Nephron (organoid): ENCODE results near the gene ZNF414.
A peak's percentile ranks its signal among the peaks of the same experiment; 100 is the strongest.

Experiments
- H3K27ac Mint-ChIP-seq, 3 experiments: 2 replicates each; pipeline ENCODE4 v1.8.0; 2020; ENCODE audit warnings: mixed read lengths in 3 of 3, mild to moderate bottlenecking in 2 of 3, moderate library complexity in 1 of 3
- H3K27me3 Mint-ChIP-seq: 2 replicates; pipeline ENCODE4 v1.8.0; 2021; ENCODE audit warnings: low read depth, mild to moderate bottlenecking, moderate library complexity, mixed read lengths
- H3K36me3 Mint-ChIP-seq: 2 replicates; pipeline ENCODE4 v1.8.0; 2020; ENCODE audit warnings: low read depth, mixed read lengths
- H3K4me1 Mint-ChIP-seq: 2 replicates; pipeline ENCODE4 v1.8.0; 2020; ENCODE audit warnings: mixed read lengths
- H3K4me3 Mint-ChIP-seq, 3 experiments: 2 replicates each; pipeline ENCODE4 v1.8.0; 2020; ENCODE audit warnings: mild to moderate bottlenecking in 3 of 3, mixed read lengths in 3 of 3, moderate library complexity in 2 of 3
- H3K9me3 Mint-ChIP-seq: 2 replicates; pipeline ENCODE4 v1.8.0; 2020; ENCODE audit warnings: mixed read lengths
- CTCF ChIP-seq, 3 experiments: fragments of 200-600 bp; sonication (generic); IDR thresholded peaks; one replicate each; pipeline ENCODE4 v1.5.0; 2021; ENCODE audit warnings: antibody characterized with exemption in 3 of 3; ENCODE audit not compliant: unreplicated experiment in 3 of 3

ZNF414 gene

GRCh38 chr19:8526345-8527091, 12.6 kb upstream of the ZNF414 start:
- TF ChIP-seq CTCF (IDR thresholded peaks at IDR 0.05; ENCODE audit: unreplicated experiment in 3 of 3), result no peak
- Mint-ChIP-seq H3K27ac (peak overlapping the region in 1 of 3 experiments; percentile 25), H3K4me1 (peaks cover 11% of the 10 kb centered on the region), H3K36me3 (peaks cover 15% of the 10 kb centered on the region), H3K27me3 (no peaks in the 10 kb centered on the region), H3K4me3 (no peak overlapping the region), H3K9me3 (no peaks in the 10 kb centered on the region)

- H3K4me1 Mint-ChIP-seq, result peaks cover 11% of the 10 kb centered on the region
- no peaks in the 10 kb centered on the region for H3K27me3 Mint-ChIP-seq
- TF ChIP-seq CTCF (IDR thresholded peaks at IDR 0.05; ENCODE audit: unreplicated experiment in 3 of 3), result peak; percentile 26 to 39 (median 27)
- no peak overlapping the region for H3K27ac Mint-ChIP-seq
- H3K4me3 Mint-ChIP-seq, result no peak overlapping the region
- peaks cover 15% of the 10 kb centered on the region for H3K36me3 Mint-ChIP-seq
- no peaks in the 10 kb centered on the region for H3K9me3 Mint-ChIP-seq
Observed at GRCh38 chr19:8525401-8525684, 11.4 kb upstream of the ZNF414 start.

- H3K4me3 Mint-ChIP-seq, result no peak overlapping the region
- no peak for TF ChIP-seq CTCF (IDR thresholded peaks at IDR 0.05; ENCODE audit: unreplicated experiment in 3 of 3)
- H3K4me1 Mint-ChIP-seq, result no peaks in the 10 kb centered on the region
- peaks cover 5% of the 10 kb centered on the region for H3K27me3 Mint-ChIP-seq
- no peaks in the 10 kb centered on the region for H3K9me3 Mint-ChIP-seq
- no peak overlapping the region for H3K27ac Mint-ChIP-seq
- no peaks in the 10 kb centered on the region for H3K36me3 Mint-ChIP-seq
Observed at GRCh38 chr19:8519388-8519787, 5.4 kb upstream of the ZNF414 start.

GRCh38 chr19:8518536-8518935, 4.6 kb upstream of the ZNF414 start:
- Mint-ChIP-seq H3K4me3 (no peak overlapping the region), H3K36me3 (peaks cover under 1% of the 10 kb centered on the region), H3K4me1 (peaks cover 6% of the 10 kb centered on the region), H3K9me3 (no peaks in the 10 kb centered on the region), H3K27ac (peak overlapping the region in 1 of 3 experiments; percentile 23), H3K27me3 (peaks cover 5% of the 10 kb centered on the region)
- no peak for TF ChIP-seq CTCF (IDR thresholded peaks at IDR 0.05; ENCODE audit: unreplicated experiment in 3 of 3)

GRCh38 chr19:8517551-8518442, 3.8 kb upstream of the ZNF414 start:
- Mint-ChIP-seq H3K36me3 (peaks cover 4% of the 10 kb centered on the region), H3K9me3 (no peaks in the 10 kb centered on the region), H3K4me3 (peak overlapping the region in 2 of 3 experiments; percentile 49 to 58), H3K4me1 (peaks cover 10% of the 10 kb centered on the region), H3K27me3 (peaks cover 5% of the 10 kb centered on the region), H3K27ac (peak overlapping the region in 2 of 3 experiments; percentile 23 to 75)
- TF ChIP-seq CTCF (IDR thresholded peaks at IDR 0.05; ENCODE audit: unreplicated experiment in 3 of 3), result no peak
